Activated T-cell treated with anti-CD3 and anti-CD28 coated beads for 1 hour (primary cell): ENCODE results near the gene FDPS.
"Not testable (repeated sequence)": the region's sequence is repeated elsewhere in the genome, so short reads cannot be mapped to it uniquely, and the experiment has no call there.

ENCODE experiments used
- DNase-seq: peaks from one replicate; pipeline ENCODE4 v3.0.0-alpha.2; 2020; ENCODE audit warnings: low read depth

FDPS gene

GRCh38 chr1:155285631-155286044 lies 23.0 kb upstream of the FDPS start:
- DNase-seq = no peak

DNA sequence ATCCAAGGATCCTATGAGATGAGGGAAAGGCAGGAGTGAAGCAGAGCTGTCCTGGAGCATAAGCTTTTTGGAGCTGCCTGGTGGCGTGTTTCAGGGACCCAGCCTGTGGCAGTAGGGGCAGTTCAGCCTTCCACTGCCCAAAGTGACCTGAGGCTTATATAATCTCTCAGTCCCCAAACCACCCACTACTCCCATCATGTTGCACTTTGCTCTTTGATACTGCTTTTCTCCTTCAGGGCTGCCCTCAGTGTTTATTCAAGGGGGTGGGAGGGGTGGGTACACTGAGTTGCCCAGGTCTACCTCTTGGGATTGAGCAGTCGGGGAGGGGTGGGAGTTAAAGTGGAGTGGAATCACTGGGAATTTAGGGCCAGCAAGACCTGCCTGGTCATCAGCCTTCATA lies 22.1 kb upstream of the FDPS start:
- no peak for DNase-seq

DNA sequence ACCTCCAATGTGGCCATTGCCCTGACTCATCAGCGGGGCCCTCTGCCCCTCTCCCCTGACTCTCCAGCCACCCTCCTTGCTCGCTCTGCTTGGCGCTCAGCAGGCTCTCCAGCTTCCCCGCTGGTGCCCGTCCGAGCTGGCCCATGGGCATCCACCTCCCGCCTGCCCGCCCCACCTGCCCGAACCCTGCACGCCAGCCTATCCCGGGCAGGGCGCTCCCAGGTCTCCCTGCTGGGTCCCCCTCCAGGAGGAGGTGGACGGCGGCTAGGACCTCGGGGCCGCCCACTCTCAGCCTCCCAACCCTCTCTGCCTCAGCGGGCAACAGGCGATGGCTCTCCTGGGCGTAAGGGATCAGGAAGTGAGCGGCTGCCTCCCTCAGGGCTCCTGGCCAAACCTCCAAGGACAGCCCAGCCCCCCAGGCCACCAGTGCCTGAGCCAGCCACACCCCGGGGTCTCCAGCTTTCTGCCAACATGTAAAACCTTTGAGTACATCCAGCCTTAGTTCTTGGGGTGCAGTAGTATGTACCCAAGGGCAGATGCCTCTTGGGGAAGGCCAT lies 20.6 kb upstream of the FDPS start:
- no peak for DNase-seq

DNA sequence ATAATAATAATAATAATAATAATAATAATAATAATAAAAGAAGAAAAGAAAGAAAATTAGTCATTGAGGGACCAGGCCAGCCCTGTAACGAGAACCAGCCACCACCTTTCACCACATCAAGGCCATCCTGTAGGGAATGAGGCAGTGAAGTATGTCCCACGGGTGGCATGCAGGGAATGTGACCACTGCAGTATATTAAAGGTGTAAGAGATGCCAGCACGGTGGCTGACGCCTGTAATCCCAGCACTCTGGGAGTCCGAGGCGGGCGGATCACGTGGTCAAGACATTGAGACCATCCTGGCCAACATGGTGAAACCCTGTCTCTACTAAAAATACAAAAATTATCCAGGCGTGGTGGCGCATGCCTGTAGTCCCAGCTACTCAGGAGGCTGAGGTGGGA lies 17.7 kb upstream of the FDPS start:
- DNase-seq = not testable (repeated sequence)

DNA sequence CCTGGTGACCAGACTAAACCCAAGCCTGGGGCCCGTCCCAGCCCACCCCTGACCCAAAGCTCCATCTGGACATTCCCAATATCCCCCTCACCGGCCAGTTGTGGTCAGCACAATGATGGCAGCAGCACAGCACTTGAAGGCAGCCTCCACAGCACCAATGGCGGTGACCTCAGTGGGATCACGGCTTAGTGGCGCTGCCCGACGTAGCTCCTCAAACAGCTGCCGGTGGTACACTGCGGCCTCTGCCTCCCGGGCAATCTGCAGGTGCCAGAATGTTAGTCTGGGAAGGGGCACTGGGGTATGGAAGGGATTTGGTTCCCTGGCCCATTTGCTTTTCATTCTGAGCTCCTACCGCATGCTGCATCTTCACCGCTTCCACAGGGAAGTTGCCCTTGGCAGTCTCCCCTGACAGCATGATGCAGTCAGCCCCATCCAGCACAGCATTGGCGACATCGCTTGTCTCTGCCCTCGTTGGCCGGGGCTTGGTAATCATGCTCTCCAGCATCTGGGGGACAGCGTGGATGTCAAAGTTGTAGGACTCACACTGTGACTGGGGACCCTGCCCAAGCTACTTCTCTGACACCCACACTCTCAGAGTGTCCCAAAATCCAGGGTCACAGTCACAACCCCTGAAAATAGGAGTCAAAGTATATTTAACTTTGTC lies 15.4 kb upstream of the FDPS start:
- DNase-seq = no peak

DNA sequence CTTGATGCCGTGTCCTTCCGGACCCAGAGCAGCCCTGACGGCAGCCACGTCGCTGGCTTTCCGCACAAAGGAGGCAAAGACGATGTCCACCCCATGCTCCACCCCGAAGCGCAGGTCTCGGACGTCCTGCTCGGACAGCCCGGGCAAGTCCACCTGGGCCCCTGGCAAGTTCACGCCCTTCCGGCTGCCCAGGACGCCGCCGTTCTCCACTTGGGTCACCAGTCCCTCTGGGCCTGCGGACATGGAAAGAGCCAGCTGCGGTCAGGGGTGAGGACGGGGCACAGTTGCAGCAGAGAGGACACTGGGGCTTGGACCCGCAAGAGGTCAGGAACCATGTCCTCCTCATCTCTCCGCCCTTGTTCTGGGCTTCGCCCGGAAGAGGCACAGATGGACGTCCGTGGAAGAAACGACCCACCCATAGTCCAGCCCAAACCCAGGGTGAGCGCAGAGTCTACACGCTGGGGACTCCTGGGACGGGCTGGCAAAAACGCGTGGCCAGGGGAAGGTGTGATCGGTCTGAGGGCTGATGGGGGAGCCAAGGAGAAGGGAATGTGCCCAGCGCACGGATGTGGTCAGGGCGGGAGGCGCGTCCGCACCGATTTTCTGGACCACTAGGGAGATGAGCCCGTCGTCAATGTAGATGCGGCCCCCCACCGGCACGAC lies 14.0 kb upstream of the FDPS start:
- DNase-seq = no peak

GRCh38 chr1:155295183-155295941 lies 13.3 kb upstream of the FDPS start:
- DNase-seq = no peak

GRCh38 chr1:155295942-155296267 lies 12.8 kb upstream of the FDPS start:
- no peak for DNase-seq

DNA sequence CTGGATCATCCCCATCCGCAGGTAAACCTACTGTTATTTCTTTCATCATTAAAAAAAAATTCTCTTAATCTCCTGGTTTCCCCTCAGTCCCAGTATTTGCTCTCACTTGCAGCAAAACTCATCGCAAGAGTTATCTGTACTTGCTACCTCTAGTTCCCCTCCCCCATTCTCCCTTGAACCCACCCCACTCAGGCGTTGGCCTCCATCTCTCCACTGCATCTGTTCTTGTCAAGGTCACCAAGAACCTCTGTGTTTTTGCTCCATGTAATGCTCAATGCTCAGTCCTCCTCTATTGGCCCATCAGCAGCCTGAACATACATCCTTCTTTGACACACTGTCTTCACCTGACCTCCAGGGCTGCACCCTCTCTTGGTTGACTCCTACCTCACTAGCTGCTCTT lies 12.0 kb upstream of the FDPS start:
- DNase-seq = no peak

GRCh38 chr1:155297384-155297783 lies 11.3 kb upstream of the FDPS start:
- DNase-seq = no peak

GRCh38 chr1:155300024-155300423 lies 8.6 kb upstream of the FDPS start:
- no peak for DNase-seq

DNA sequence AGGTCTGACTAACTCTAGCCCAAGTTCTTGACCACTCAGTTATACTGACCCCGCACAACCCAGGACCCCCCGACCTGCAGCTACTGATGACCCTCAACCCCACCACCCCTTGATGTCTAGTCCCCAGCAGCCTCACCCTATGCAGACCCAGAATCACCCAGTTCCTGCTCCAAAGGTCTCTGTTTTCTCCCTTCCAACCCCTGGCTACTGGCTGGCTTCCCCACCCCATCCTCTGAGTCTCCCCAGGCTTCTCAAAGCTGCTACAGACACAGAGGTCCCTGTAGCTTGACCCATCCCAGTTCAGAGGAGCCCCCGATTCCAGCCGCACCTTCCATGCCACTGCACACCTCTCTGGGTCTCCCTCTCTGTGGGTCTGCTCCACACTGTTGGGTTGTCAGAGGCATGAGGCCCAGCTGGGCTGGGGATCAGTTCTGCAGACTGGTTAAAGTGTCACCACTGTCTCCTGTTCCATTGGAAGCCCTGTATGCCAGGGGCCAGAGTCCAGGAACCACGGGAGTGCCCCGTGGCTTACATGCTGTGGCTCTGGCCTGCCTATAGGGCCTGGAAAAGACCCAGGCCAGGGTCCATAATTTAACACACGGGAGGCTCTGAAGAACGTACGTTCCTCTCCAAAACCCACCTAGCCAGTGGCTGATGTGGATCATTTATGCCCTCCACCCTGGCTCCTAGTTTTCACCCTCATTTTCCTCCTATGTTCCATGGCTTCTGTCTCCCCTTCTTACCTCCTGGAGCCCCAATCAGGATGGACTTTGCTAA lies 7.9 kb upstream of the FDPS start:
- no peak for DNase-seq

DNA sequence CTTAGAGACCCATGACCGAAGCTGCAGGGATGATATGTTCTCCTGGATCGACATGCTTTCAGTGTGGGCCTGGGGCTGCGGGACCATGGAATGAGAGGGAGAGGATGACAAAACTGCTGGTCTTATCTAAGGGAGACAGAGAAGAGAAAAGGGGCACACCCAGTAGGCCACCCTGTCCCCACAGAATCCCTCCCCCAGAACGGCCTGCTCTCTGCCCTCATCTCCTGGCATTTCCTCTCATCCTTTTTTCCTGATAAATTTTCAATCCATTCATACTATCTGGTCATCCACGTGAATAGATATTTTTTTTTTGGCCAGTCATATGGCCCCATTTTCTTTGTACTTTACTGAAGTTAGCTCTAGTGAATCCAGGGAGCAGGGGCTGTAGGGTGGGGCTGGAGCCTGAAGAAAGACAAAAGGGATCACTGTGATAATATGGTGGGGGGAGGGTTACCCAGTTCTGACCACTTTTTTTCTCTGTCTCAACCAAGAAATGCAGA lies 7.3 kb upstream of the FDPS start, which contains the start of gene PKLR:
PKLR (minus strand) TSS at position 97 of the 500 bp plus-strand sequence; CDS start at position 54, 43 bp downstream.
- no peak for DNase-seq

DNA sequence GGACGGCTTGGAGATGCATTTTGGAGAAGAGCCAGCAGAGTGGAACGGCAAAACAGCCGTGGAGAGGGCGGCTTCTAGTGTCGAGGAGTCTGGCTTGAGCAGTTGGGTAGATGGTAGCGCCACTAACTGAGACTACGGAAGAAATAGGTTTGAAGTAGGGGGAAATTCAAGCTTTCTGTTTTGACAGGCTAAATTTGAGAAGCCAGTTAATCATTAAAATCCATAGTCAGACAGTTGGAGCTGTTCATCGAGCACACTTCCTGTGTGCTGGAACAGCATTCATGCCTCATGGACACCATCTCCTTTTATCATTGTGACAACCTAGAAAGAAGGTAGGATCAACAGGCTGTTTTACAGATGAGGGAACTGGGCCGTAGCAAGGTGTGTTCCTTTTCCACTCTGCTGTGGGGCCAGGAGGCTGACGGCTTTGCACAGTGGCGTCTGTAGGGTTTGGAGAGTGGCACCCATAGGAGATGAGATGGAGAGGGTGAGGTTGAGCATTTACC lies 4.1 kb upstream of the FDPS start:
- DNase-seq = no peak

- DNase-seq = no peak
These were observed 2.7 kb upstream of the FDPS start for GRCh38 chr1:155305881-155306391.

DNA sequence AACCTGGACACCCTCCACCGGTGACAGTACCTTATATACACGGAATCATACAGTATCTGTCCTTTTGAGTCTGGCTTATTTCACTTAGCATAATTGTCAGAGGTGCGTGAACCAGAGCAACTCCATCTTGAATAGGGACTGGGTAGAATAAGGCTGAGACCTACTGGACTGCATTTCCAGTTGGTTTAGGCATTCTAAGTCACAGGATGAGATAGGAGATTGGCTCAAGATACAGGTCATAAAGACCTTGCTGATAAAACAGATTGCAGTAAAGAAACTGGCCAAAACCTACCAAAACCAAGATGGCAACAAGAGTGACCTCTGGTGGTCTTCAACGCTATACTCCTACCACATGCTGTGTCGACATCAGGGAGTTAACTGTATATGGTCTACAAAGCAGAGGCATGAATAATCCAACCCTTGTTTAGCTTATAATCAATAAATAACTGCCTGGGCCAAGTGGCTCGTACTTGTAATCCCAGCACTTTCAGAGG lies 1.4 kb upstream of the FDPS start:
- DNase-seq = no peak

- DNase-seq = no peak
These were observed 856 bp downstream of the FDPS start for GRCh38 chr1:155309423-155310021.

DNA sequence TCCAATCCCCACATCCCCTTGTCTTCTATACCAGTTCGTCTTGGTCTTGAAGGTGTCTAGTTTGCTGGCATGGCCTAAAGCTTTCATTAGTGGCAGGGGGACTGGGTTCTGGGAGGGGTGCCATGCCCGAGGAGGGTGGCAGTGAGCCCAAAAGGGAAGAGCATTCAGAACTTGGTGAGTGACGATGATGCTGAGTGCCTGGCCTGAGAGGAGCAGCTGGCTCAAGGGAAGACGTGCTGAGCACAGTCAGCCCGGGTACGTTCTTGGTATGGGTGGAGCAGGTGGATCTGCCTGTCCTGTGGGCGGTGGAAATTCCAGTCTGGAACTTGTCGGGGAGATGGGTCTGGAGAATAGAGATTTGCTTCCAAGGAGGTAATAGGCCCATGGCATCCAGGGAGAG lies 4.6 kb downstream of the FDPS start:
- no peak for DNase-seq

DNA sequence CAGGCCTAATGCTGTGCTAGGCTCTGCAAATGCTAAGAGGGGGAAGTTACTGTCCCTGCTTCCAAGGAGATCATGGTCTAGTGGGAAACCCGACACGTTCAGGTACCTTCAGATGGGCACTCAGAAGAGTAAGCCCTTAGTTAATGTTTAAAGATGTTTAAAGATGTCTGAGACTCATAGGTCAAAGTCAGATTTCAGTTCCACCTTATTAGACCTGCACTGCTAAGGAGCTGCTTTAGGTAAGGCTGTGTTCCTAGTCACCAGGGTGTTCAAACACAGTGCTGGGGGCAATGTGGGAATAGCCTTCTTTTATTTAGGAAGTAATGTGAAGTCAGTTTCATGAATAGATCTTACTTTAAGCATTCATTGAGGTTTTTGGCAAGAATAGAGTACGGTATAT lies 8.3 kb downstream of the FDPS start:
- no peak for DNase-seq

GRCh38 chr1:155318082-155318481 lies 9.4 kb downstream of the FDPS start:
- DNase-seq = no peak

DNA sequence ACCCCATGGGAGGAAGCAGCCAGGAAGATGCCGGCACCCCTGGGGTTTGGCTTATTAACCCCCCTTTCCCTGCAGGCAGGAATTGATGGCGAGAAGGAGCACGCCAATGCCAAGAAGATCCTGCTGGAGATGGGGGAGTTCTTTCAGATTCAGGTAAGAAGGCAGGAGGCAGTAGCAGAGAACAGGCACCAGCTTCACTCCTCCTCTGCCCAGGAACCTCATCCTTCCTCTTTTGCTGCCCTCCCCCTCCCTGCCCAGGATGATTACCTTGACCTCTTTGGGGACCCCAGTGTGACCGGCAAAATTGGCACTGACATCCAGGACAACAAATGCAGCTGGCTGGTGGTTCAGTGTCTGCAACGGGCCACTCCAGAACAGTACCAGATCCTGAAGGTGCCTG lies 10.9 kb downstream of the FDPS start:
- DNase-seq = no peak
